ENCODE results near the gene COL25A1.

DNA sequence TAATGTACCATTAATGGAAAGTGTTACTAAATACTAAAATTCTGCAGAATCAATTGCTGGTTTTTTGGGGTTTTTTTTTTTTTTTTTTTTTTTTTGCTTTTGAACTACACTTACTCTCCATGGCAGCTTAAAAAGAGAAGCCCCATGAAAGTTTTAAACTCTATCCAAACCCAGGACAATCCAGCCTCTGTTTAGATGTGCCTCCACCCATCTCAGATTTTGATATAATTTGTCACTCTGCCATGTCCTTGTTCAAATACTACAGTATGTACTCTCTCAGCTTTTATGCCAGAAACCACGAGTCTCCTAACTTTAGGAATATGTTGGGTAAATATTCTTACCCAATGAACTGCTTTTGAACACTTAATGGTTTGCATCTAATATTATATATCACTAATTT lies 84.2 kb downstream of the COL25A1 start:
- TF ChIP-seq, protein P1, sequence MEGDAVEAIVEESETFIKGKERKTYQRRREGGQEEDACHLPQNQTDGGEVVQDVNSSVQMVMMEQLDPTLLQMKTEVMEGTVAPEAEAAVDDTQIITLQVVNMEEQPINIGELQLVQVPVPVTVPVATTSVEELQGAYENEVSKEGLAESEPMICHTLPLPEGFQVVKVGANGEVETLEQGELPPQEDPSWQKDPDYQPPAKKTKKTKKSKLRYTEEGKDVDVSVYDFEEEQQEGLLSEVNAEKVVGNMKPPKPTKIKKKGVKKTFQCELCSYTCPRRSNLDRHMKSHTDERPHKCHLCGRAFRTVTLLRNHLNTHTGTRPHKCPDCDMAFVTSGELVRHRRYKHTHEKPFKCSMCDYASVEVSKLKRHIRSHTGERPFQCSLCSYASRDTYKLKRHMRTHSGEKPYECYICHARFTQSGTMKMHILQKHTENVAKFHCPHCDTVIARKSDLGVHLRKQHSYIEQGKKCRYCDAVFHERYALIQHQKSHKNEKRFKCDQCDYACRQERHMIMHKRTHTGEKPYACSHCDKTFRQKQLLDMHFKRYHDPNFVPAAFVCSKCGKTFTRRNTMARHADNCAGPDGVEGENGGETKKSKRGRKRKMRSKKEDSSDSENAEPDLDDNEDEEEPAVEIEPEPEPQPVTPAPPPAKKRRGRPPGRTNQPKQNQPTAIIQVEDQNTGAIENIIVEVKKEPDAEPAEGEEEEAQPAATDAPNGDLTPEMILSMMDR (conservative IDR thresholded peaks at IDR 0.05) = no peak
- no peak for TF ChIP-seq ZFX (IDR thresholded peaks at IDR 0.05)
